ENCODE results near the gene CA12. TPM values are rescaled to one million over a fixed set of nuclear protein-coding genes. Genes with fewer than 3 reads are reported as not detected.

Gene CA12
- total RNA-seq, 1 donor from 2014 or later = 0.25 TPM

DNA sequence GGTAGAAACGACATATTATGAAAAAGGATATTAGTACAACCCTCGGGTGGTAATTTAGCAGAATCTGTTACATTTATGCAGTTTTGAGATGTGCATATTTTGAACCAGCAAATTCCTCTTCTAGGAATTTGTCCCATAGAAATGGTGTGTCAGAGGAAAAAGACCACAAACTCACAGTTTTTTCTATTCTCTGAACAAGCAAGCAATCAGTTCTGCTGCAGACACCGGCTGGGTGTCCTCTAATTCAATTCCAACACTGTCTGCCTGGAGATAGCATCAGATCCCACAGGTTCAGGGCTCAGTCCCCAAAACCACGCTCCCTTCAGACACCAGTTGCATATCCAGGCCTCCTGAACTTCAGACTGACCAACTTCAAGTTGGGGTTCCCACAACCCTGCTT lies 67.8 kb downstream of the CA12 start:
- H3K27me3 ChIP-seq (ENCODE audit: low read depth) = no peaks in the 10 kb centered on the region
- no peaks in the 10 kb centered on the region for H3K4me1 ChIP-seq
- DNase-seq = no peak
- H3K36me3 ChIP-seq = no peaks in the 10 kb centered on the region
- no peak overlapping the region for H3K4me3 ChIP-seq
- H3K9me3 ChIP-seq (replicated peaks) = no peaks in the 10 kb centered on the region
- no peak overlapping the region for H3K27ac ChIP-seq (replicated peaks)
- TF ChIP-seq, protein P1, sequence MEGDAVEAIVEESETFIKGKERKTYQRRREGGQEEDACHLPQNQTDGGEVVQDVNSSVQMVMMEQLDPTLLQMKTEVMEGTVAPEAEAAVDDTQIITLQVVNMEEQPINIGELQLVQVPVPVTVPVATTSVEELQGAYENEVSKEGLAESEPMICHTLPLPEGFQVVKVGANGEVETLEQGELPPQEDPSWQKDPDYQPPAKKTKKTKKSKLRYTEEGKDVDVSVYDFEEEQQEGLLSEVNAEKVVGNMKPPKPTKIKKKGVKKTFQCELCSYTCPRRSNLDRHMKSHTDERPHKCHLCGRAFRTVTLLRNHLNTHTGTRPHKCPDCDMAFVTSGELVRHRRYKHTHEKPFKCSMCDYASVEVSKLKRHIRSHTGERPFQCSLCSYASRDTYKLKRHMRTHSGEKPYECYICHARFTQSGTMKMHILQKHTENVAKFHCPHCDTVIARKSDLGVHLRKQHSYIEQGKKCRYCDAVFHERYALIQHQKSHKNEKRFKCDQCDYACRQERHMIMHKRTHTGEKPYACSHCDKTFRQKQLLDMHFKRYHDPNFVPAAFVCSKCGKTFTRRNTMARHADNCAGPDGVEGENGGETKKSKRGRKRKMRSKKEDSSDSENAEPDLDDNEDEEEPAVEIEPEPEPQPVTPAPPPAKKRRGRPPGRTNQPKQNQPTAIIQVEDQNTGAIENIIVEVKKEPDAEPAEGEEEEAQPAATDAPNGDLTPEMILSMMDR (IDR thresholded peaks at IDR 0.05; ENCODE audit: borderline replicate concordance) = no peak
- intact Hi-C loops (cut with micrococcal nuclease) = no loop called here

GRCh38 chr15:63312286-63312685 lies 69.4 kb downstream of the CA12 start:
- intact Hi-C loops (cut with micrococcal nuclease) = no loop called here
- H3K4me3 ChIP-seq = no peak overlapping the region
- no peaks in the 10 kb centered on the region for H3K27me3 ChIP-seq (ENCODE audit: low read depth)
- DNase-seq = no peak
- no peaks in the 10 kb centered on the region for H3K36me3 ChIP-seq
- H3K9me3 ChIP-seq (replicated peaks) = no peaks in the 10 kb centered on the region
- H3K4me1 ChIP-seq = no peaks in the 10 kb centered on the region
- H3K27ac ChIP-seq (replicated peaks) = no peak overlapping the region
- TF ChIP-seq, protein P1 (IDR thresholded peaks at IDR 0.05; ENCODE audit: borderline replicate concordance) = no peak

- Histone ChIP-seq H3K4me1 (no peaks in the 10 kb centered on the region), H3K27me3 (ENCODE audit: low read depth) (no peaks in the 10 kb centered on the region), H3K36me3 (peaks cover 15% of the 10 kb centered on the region), H3K4me3 (no peak overlapping the region), H3K9me3 (replicated peaks) (no peaks in the 10 kb centered on the region), H3K27ac (replicated peaks) (no peak overlapping the region)
- TF ChIP-seq, protein P1 (IDR thresholded peaks at IDR 0.05; ENCODE audit: borderline replicate concordance) = no peak
- intact Hi-C loops (cut with micrococcal nuclease) = no loop called here
- DNase-seq = no peak
Measured at GRCh38 chr15:63310646-63311045, 71.0 kb downstream of the CA12 start.

GRCh38 chr15:63308947-63309346 lies 72.7 kb downstream of the CA12 start:
- H3K4me1 ChIP-seq = no peaks in the 10 kb centered on the region
- H3K36me3 ChIP-seq = peaks cover 27% of the 10 kb centered on the region
- H3K27ac ChIP-seq (replicated peaks) = no peak overlapping the region
- no peak overlapping the region for H3K4me3 ChIP-seq
- H3K27me3 ChIP-seq (ENCODE audit: low read depth) = no peaks in the 10 kb centered on the region
- intact Hi-C loops (cut with micrococcal nuclease) = no loop called here
- TF ChIP-seq, protein P1 (IDR thresholded peaks at IDR 0.05; ENCODE audit: borderline replicate concordance) = no peak
- no peak for DNase-seq
- no peaks in the 10 kb centered on the region for H3K9me3 ChIP-seq (replicated peaks)

GRCh38 chr15:63308491-63308890 lies 73.2 kb downstream of the CA12 start:
- DNase-seq = no peak

More at GRCh38 chr15:63308491-63308890, 73.2 kb downstream of the CA12 start:
- H3K4me1 ChIP-seq = no peaks in the 10 kb centered on the region
- H3K9me3 ChIP-seq (replicated peaks) = no peaks in the 10 kb centered on the region
- intact Hi-C loops (cut with micrococcal nuclease) = no loop called here
- no peak overlapping the region for H3K27ac ChIP-seq (replicated peaks)
- no peak overlapping the region for H3K4me3 ChIP-seq
- no peaks in the 10 kb centered on the region for H3K27me3 ChIP-seq (ENCODE audit: low read depth)
- TF ChIP-seq, protein P1 (IDR thresholded peaks at IDR 0.05; ENCODE audit: borderline replicate concordance) = no peak
- H3K36me3 ChIP-seq = peaks cover 27% of the 10 kb centered on the region

All from left ventricle myocardium inferior (tissue), 1 donor.